Psoas muscle (tissue), 8 donors: Measurements from ENCODE around the gene PITPNM3. TPM values are rescaled to one million over a fixed set of nuclear protein-coding genes. Genes with fewer than 3 reads are reported as not detected.

ENCODE experiments used
- ATAC-seq, 4 donors: fragments of 200-7000 bp; cut with Tn5 transposase; one replicate each; pipeline ENCODE4 v1.9.1; 2020; ENCODE audit warnings: moderate library complexity in 3 of 4, mild to moderate bottlenecking in 2 of 4
- DNase-seq, 2 donors: peaks; one replicate each; pipeline ENCODE4 v3.0.0-alpha.2; 2020
- H3K27ac ChIP-seq: fragments of 200-600 bp; one replicate; pipeline ENCODE4 v1.8.0; 2022
- H3K27me3 ChIP-seq, 3 donors: fragments of 200-600 bp in 1 of 3; one replicate each; pipeline versions ENCODE4 v1.6.1 to v1.8.0; 2013 to 2022; ENCODE audit warnings: low read length in 2 of 3, mild to moderate bottlenecking in 2 of 3, moderate library complexity in 1 of 3; ENCODE audit not compliant: insufficient read depth in 3 of 3
- H3K36me3 ChIP-seq, 2 donors: fragments of 200-600 bp in 1 of 2; one replicate each; pipeline versions ENCODE4 v1.6.1 to v1.8.0; 2013 to 2022; ENCODE audit warnings: low read depth in 1 of 2, mild to moderate bottlenecking in 1 of 2, moderate library complexity in 1 of 2; ENCODE audit not compliant: insufficient read depth in 1 of 2
- H3K4me1 ChIP-seq: fragments of 200-600 bp; one replicate; pipeline ENCODE4 v1.8.0; 2022
- H3K4me3 ChIP-seq: fragments of 200-600 bp; one replicate; pipeline ENCODE4 v1.8.0; 2022; ENCODE audit warnings: mild to moderate bottlenecking
- H3K9me3 ChIP-seq: fragments of 200-600 bp; one replicate; pipeline ENCODE4 v1.8.0; 2022
- CTCF ChIP-seq: fragments of 200-600 bp; IDR thresholded peaks from one replicate; pipeline ENCODE4 v1.8.0; 2022; ENCODE audit warnings: antibody characterized with exemption
- whole genome bisulfite sequencing, 3 donors: extraction: QIAGEN DNeasy Blood & Tissue Kit; methylation state at CpG; one replicate each; pipeline versions ENCODE4 v1.1.6 to v1.1.7; 2013; 5-methylcytosine and 5-hydroxymethylcytosine counted together
- intact Hi-C, 2 donors: fragments of 100-400 bp; cut with DNase I; formaldehyde crosslinking; loops; one replicate each; pipeline versions ENCODE4 v1.11.0 to v1.14.2; 2022
- polyA plus RNA-seq, 3 donors: library from polyadenylated mRNA; stranded (reverse); fragments of 200-250 nt; gene quantifications; one replicate each; pipeline ENCODE4 v1.2.3, GENCODE V29; 2013
- total RNA-seq, 4 donors: library from RNA; stranded (reverse); fragmentation: NEBNext Ultra II Directional in 2 of 4; extraction: Animal tissue kit (Norgen Biotek cat#: 25700) in 2 of 4; gene quantifications; one replicate each; pipeline versions ENCODE4 v1.2.1 to v1.2.4, GENCODE V29; 2021 to 2023
- donor health status: healthy with polysubstance abuse.
- donor health status: DM: no; HTN: no; CAD: no; lungs with moderate emphysema.
- donor health status: Bipolar disorder and iron deficiency.
- donor health status: healthy.
- donor health status: DM: yes; HTN: yes; CAD: no.
- donor health status: DM: no; HTN: no; CAD: no.
- donor health status: DM: no; HTN: no; CAD: no.
- donor health status: DM: yes; HTN: yes; CAD: no.

The PITPNM3 gene
- total and polyA plus RNA-seq, 7 donors = 0.08 to 0.65 (median 0.32) TPM

- DNase-seq (no peak), ATAC-seq (no peak)
- H3K27me3 ChIP-seq = peaks cover 0 to 3% (median 0%) of the 10 kb centered on the region in 3 donors
- H3K27ac ChIP-seq = no peak overlapping the region
- 90 to 97% (median 92%) methylated on average over 5 of the region's 5 CpGs for WGBS, 3 donors
- H3K4me1 ChIP-seq = no peaks in the 10 kb centered on the region
- no peaks in the 10 kb centered on the region for H3K9me3 ChIP-seq
- TF ChIP-seq CTCF = no peak
- intact Hi-C loops = no loop called here
- no peaks in the 10 kb centered on the region for H3K36me3 ChIP-seq
- H3K4me3 ChIP-seq = no peak overlapping the region
Measured at GRCh38 chr17:6521586-6521985, 34.8 kb downstream of the PITPNM3 start.

- H3K4me3 ChIP-seq = no peak overlapping the region
- intact Hi-C loops = no loop called here
- no peaks in the 10 kb centered on the region for H3K9me3 ChIP-seq
- H3K4me1 ChIP-seq = no peaks in the 10 kb centered on the region
- 79 to 91% (median 88%) methylated on average over 1 of the region's 1 CpG for WGBS, 3 donors
- ATAC-seq (no peak), DNase-seq (no peak)
- TF ChIP-seq CTCF = no peak
- no peaks in the 10 kb centered on the region for H3K27me3 ChIP-seq
- no peaks in the 10 kb centered on the region for H3K36me3 ChIP-seq
- H3K27ac ChIP-seq = no peak overlapping the region
Measured at GRCh38 chr17:6517062-6517461, 39.3 kb downstream of the PITPNM3 start.

GRCh38 chr17:6514371-6514770 is 42.0 kb downstream of the PITPNM3 start:
- H3K27ac ChIP-seq = no peak overlapping the region
- DNase-seq (no peak), ATAC-seq (no peak)
- no peak overlapping the region for H3K4me3 ChIP-seq
- intact Hi-C loops = no loop called here
- H3K4me1 ChIP-seq = no peaks in the 10 kb centered on the region
- TF ChIP-seq CTCF = no peak
- no peaks in the 10 kb centered on the region for H3K36me3 ChIP-seq
- no peaks in the 10 kb centered on the region for H3K9me3 ChIP-seq
- 80 to 86% (median 83%) methylated on average over 3 of the region's 3 CpGs for WGBS, 3 donors
- peaks cover 0 to 6% (median 0%) of the 10 kb centered on the region in 3 donors for H3K27me3 ChIP-seq

- no peak overlapping the region for H3K27ac ChIP-seq
- H3K36me3 ChIP-seq = no peaks in the 10 kb centered on the region
- no peak for ATAC-seq
- DNase-seq = no peak
- no peaks in the 10 kb centered on the region for H3K9me3 ChIP-seq
- H3K4me1 ChIP-seq = no peaks in the 10 kb centered on the region
- no peak overlapping the region for H3K4me3 ChIP-seq
- 48 to 59% (median 55%) methylated on average over 2 of the region's 2 CpGs for WGBS, 3 donors
- peaks cover 0 to 14% (median 3%) of the 10 kb centered on the region in 3 donors for H3K27me3 ChIP-seq
- no peak for TF ChIP-seq CTCF
- intact Hi-C loops = no loop called here
Measured at GRCh38 chr17:6512552-6512951, 43.8 kb downstream of the PITPNM3 start.

DNA sequence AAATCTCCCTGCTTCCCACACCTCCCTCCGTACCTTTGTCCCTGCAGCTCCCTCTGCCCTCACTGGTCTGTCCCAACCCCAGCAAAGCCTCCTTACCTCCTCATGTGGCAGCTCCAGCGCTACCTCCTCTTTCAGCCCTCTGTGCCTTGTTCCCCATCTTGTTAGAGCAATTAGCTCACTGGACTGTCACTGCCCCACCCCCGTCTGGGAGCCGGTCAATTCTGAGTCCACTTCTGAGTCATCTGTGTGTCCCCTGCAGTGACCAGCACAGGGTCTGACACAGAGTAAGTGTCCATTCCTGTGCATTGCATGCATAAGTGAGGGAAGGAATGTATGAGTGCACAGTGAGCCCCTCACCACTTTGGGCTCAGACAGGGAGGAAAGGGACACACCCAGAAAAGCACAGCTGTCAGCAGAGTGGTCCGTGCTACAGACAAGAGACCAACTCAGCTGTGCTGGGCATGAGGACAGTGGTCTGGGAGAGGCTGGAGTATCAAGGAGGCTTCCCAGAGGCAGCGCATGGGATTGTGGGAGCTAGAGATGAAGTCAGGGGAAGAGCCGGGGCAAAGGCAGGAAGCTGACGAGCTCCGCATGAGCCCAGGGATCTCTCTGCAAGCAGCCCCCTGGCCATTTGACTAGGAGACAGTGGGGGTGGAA is 45.9 kb downstream of the PITPNM3 start:
- no peaks in the 10 kb centered on the region for H3K4me1 ChIP-seq
- intact Hi-C loops = no loop called here
- DNase-seq = no peak
- H3K36me3 ChIP-seq = no peaks in the 10 kb centered on the region
- no peak for TF ChIP-seq CTCF
- peaks cover 0 to 16% (median 3%) of the 10 kb centered on the region in 3 donors for H3K27me3 ChIP-seq
- H3K27ac ChIP-seq = no peak overlapping the region
- no peak for ATAC-seq
- no peak overlapping the region for H3K4me3 ChIP-seq
- no peaks in the 10 kb centered on the region for H3K9me3 ChIP-seq
- WGBS, 3 donors = 77 to 90% (median 80%) methylated on average over 9 of the region's 9 CpGs
